ENCODE results near the gene BAIAP3.

BAIAP3 gene

GRCh38 chr16:1335211-1335971 is 1.9 kb downstream of the BAIAP3 start:
- DNase-seq: no peak

DNA sequence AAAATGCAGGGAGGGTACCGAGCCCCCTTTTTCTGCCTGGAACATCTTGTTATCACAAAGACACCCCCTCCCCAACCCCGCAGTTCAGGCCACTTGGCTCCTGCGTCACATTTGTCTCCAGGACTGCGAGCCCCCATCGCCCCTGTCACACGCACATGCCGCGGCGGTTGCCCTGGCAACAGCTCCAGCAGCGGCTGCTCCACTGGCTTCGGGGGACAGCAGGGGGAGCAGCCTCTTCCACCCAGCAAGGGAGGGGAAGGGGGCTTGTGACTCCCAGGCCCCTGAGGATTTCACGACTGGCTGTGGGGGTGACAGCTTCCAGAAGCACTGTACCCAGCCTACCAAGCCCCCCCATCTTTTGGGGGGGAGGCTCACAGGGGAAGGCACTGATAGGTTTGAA is 2.6 kb downstream of the BAIAP3 start:
- no peak for DNase-seq

DNA sequence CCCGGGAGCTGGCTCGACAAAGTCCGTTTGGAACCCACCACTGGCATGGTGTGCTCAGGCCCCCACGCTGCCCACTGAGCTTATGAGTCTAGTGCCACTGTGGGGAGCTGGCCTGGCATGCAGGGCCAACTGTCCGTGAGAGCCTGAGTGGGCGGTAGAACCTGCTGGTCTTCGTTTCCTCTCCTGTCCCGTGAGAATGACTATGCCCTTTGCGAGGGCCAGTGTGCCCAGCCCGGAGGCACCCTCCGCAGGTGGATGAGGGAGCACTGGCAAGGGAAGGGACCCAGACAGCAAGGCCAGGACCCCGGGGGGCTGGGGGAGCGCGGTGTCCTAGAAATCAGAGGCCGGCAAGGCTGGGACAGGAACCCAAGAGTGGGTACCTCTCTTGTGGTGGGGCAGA is 3.2 kb downstream of the BAIAP3 start:
- no peak for DNase-seq

DNA sequence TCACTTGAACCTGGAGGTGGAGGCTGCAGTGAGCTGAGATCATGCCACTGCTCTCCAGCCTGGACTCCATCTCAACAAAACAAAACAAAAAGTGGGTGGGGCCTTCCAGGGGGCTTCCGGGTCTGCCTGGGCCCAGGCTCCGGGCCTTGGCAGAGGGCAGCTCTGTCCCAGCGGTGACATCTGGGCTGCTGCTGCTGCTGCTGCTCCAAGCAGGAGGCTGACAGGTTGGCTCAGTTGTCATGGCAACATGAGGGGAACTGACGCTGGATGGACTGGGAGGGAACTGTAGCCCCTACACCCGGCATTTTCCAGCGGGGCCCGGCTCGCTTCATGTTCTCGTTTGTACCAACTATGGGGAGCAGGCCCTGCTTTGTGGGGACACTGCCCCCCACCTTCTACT is 4.0 kb downstream of the BAIAP3 start:
- DNase-seq: no peak

GRCh38 chr16:1338119-1338730 is 4.8 kb downstream of the BAIAP3 start:
- DNase-seq: no peak

DNA sequence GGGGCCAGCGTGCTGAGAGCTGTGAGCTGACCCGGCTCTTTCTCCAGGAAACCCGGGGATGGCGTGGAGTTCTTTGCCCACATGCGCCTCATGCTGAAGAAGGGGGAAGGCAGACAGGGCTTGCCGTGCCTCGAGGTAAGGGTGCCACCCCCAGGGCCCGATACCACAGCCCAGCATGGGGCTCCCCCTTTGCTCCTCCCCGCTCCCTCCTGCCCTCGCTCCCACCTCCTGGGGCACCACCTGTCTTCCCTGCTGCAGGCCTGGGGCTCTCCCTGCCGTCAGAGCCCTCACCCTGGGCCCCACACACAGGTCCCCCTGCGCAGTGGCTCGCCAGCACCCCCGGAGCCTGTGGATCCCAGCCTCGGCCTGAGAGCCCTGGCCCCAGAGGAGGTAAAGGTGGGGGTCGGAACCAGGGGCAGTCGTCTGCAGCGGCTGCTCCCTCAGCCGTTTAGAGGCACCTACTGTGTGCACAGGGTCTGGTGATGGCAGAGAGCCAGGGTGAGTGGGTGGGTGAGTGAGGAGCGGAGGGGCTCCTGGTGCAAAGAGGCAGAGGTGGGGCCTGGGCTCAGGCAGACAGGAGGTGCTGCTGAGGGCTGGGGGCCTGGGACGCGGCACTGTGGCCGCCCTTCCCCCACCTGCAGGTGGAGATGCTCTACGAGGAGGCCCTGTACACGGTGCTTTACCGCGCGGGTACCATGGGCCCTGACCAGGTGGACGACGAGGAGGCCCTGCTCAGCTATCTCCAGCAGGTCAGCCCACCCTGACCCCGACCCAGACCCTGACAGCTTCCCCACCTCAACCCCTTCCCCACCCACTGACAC is 5.6 kb downstream of the BAIAP3 start:
- no peak for DNase-seq

- no peak for DNase-seq
Observed at GRCh38 chr16:1340730-1341494, 7.5 kb downstream of the BAIAP3 start.

GRCh38 chr16:1341495-1342420 is 8.3 kb downstream of the BAIAP3 start:
- DNase-seq: no peak

- DNase-seq: peak; percentile 81
Observed at GRCh38 chr16:1342526-1343427, 9.3 kb downstream of the BAIAP3 start.

GRCh38 chr16:1343428-1344242 is 10.2 kb downstream of the BAIAP3 start:
- DNase-seq: no peak

DNA sequence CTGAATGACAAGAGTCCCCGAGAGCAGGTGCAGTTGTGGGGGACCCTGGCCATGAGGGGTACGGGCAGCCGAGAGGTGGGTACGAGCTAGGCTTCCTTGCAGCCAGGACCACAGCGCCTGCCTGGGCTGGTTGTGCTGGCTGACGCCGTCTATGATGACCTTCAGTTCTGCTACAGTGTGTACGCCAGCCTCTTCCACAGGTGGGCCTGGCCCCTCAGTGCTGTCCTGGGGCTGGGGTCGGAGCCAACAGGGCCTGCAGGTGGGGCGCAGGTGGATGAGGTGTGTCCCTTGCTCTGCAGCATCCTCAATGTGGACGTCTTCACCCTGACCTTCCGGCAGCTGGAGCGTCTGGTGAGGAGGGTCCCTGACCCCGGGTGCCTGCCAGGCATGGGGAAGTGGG is 11.1 kb downstream of the BAIAP3 start:
- DNase-seq: no peak

- no peak for DNase-seq
Observed at GRCh38 chr16:1345087-1345486, 11.6 kb downstream of the BAIAP3 start.

- DNase-seq: no peak
Observed at GRCh38 chr16:1345651-1346421, 12.4 kb downstream of the BAIAP3 start.

GRCh38 chr16:1346422-1347285 is 13.2 kb downstream of the BAIAP3 start:
- DNase-seq: no peak

DNA sequence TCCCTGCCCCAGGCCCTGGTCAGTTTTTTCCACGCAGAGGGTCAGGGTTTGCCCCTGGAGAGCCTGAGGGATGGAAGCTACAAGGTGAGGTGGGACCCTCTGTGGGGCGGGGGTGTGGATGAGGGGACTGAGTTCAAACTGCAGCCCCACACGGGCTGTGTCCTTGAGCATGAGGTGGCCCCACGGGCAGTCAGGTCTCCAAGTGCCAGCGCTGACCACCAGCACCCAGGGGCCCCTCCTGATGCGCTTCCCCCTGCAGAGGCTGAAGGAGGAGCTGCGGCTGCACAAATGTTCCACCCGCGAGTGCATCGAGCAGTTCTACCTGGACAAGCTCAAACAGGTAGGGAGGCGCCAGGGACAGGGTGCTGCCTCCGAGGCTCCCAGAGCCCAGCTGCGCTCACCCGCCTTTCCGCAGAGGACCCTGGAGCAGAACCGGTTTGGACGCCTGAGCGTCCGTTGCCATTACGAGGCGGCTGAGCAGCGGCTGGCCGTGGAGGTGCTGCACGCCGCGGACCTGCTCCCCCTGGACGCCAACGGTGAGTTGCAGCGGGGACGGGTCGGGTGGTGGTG is 13.9 kb downstream of the BAIAP3 start:
- DNase-seq: no peak

DNA sequence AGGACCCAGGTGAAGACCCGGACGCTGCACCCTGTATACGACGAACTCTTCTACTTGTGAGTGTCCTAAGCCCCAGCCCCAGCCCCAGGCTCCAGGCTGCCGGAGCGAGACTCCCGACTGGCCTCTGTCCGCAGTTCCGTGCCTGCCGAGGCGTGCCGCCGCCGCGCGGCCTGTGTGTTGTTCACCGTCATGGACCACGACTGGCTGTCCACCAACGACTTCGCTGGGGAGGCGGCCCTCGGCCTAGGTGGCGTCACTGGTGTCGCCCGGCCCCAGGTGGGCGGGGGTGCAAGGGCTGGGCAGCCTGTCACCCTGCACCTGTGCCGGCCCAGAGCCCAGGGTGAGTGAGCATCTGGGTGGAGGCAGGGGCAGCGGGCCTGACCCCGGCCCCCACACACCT is 14.5 kb downstream of the BAIAP3 start:
- no peak for DNase-seq

- DNase-seq: no peak
Observed at GRCh38 chr16:1348441-1348840, 15.0 kb downstream of the BAIAP3 start.

DNA sequence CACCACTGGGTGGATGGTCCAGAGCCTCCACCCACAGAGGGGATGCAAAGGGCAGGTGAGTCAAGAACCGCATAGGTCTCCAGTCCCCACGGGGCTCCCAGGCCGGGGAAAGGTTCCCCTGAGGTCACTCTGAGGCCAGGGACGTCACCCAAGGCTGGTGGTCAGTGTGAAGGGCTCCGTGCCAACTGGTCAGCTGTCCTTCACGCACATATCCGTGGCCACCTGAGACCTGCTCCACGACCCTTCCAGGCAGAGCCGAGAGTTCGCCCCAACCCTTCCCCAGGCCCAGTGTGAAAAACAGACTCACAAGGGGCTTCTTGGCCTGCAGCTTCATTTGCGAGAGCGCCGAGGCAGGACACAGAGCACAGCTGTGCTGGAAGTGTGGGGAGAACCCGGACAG is 15.5 kb downstream of the BAIAP3 start:
- DNase-seq: no peak

Data from right hindlimb (tissue), 1 donor.